Sigmoid colon (tissue), 4 donors: ENCODE measurements around the gene KCNIP4.

Experiments
- CTCF ChIP-seq, 4 experiments: fragments of 450-650 bp in 3 of 4; fragments of 200-600 bp in 1 of 4; IDR thresholded peaks; one replicate each; pipeline ENCODE4 v1.5.1; 2016 to 2019; ENCODE audit warnings: antibody characterized with exemption in 4 of 4, mild to moderate bottlenecking in 3 of 4, moderate library complexity in 2 of 4
- EP300 ChIP-seq, 4 donors: sonication (generic); formaldehyde crosslinking; IDR thresholded peaks; one replicate each; pipeline ENCODE4 v1.6.1; 2017; ENCODE audit warnings: antibody characterized with exemption in 4 of 4
- POLR2AphosphoS5 ChIP-seq, 4 donors: sonication (generic); formaldehyde crosslinking; IDR thresholded peaks; one replicate each; pipeline ENCODE4 v1.6.1; 2017; ENCODE audit warnings: antibody characterized with exemption in 4 of 4

- TF ChIP-seq CTCF (IDR thresholded peaks at IDR 0.05): no peak
- TF ChIP-seq POLR2AphosphoS5 (IDR thresholded peaks at IDR 0.05): no peak
- no peak for TF ChIP-seq EP300 (IDR thresholded peaks at IDR 0.05)
Measured at GRCh38 chr4:21083413-21083812, 865.2 kb downstream of the KCNIP4 start.
